ENCODE results near the gene MAP3K15. TPM values are rescaled to one million over a fixed set of nuclear protein-coding genes. Genes with fewer than 3 reads are reported as not detected.

MAP3K15 gene
- total RNA-seq, 1 experiment from 2014 or later, result 3.4 TPM

- no peak overlapping the region for H3K27ac ChIP-seq (ENCODE audit: low read length)
- DNase-seq (no peak), ATAC-seq (no peak; the same call in 1 of the 2 replicates)
- intact Hi-C loops (cut with micrococcal nuclease), result loop anchor here (2.0 to 5.0 kb wide), 2 partner anchors 139 to 515 kb away; no protein-coding TSS in a partner anchor
- no peaks in the 10 kb centered on the region for H3F3A ChIP-seq (ENCODE audit: low read length, unreplicated experiment)
- H3K9me2 ChIP-seq (replicated peaks; ENCODE audit: low read length), result no peaks in the 10 kb centered on the region
- ChIA-PET POLR2A (ENCODE audit: unreplicated experiment) (no interaction called here), CTCF (no interaction called here)
- no peak overlapping the region for H3K9ac ChIP-seq (ENCODE audit: low read length)
- no peak for TF ChIP-seq EZH2phosphoT487 (IDR thresholded peaks at IDR 0.05; ENCODE audit: borderline replicate concordance, low read length)
- no peak for TF ChIP-seq CTCF (conservative IDR thresholded peaks at IDR 0.05; ENCODE audit: low read depth, low read length)
- no peak for TF ChIP-seq EZH2 (IDR thresholded peaks at IDR 0.05; ENCODE audit: low read length, unreplicated experiment)
- H3K79me2 ChIP-seq (ENCODE audit: low read length), result no peaks in the 10 kb centered on the region
- H2AFZ ChIP-seq (ENCODE audit: low read length), result peak overlapping the region; percentile 97; the same call in 1 of the 2 replicates
- no peaks in the 10 kb centered on the region for H3K9me3 ChIP-seq (ENCODE audit: low read length)
- BruUV-seq (replicated peaks), result no TSS peak
- H4K20me1 ChIP-seq (ENCODE audit: low read length), result no peaks in the 10 kb centered on the region
- H3K4me2 ChIP-seq (ENCODE audit: low read length), result peak overlapping the region; percentile 99
- no peaks in the 10 kb centered on the region for H3K27me3 ChIP-seq (ENCODE audit: low read length)
- no peaks in the 10 kb centered on the region for H3K36me3 ChIP-seq (ENCODE audit: low read depth, low read length)
- peaks cover 4% of the 10 kb centered on the region; the same call in 1 of the 2 replicates for H3K4me1 ChIP-seq (ENCODE audit: insufficient read depth, low read length)
- H3K4me3 ChIP-seq (ENCODE audit: low read length), result peak overlapping the region; percentile 73; the same call in 1 of the 2 replicates
These were observed 141.9 kb downstream of the MAP3K15 start for GRCh38 chrX:19373351-19373891.

- TF ChIP-seq CTCF (conservative IDR thresholded peaks at IDR 0.05; ENCODE audit: low read depth, low read length) (no peak), EZH2 (IDR thresholded peaks at IDR 0.05; ENCODE audit: low read length, unreplicated experiment) (no peak), EZH2phosphoT487 (IDR thresholded peaks at IDR 0.05; ENCODE audit: borderline replicate concordance, low read length) (no peak)
- H3K36me3 ChIP-seq (ENCODE audit: low read depth, low read length), result no peaks in the 10 kb centered on the region
- CTCF ChIA-PET, result interaction anchor here (1.2 to 1.5 kb wide), 2 partner anchors 10 to 163 kb away, joined by 8 to 23 read pairs; no protein-coding TSS in a partner anchor
- intact Hi-C loops (cut with micrococcal nuclease), result loop anchor here (1.0 to 5.0 kb wide), 3 partner anchors 140 to 516 kb away; no protein-coding TSS in a partner anchor
- H4K20me1 ChIP-seq (ENCODE audit: low read length), result no peaks in the 10 kb centered on the region
- H3K27me3 ChIP-seq (ENCODE audit: low read length), result no peaks in the 10 kb centered on the region
- H3K4me3 ChIP-seq (ENCODE audit: low read length), result peak overlapping the region; percentile 73
- no peaks in the 10 kb centered on the region for H3K9me2 ChIP-seq (replicated peaks; ENCODE audit: low read length)
- H3K4me1 ChIP-seq (ENCODE audit: insufficient read depth, low read length), result peaks cover 4% of the 10 kb centered on the region; the same call in 1 of the 2 replicates
- POLR2A ChIA-PET (ENCODE audit: unreplicated experiment), result no interaction called here
- H3K9ac ChIP-seq (ENCODE audit: low read length), result peak overlapping the region; percentile 53
- peak; percentile 79 for ATAC-seq
- DNase-seq, result no peak
- H3K9me3 ChIP-seq (ENCODE audit: low read length), result no peaks in the 10 kb centered on the region
- no TSS peak for BruUV-seq (replicated peaks)
- no peaks in the 10 kb centered on the region for H3F3A ChIP-seq (ENCODE audit: low read length, unreplicated experiment)
- peak overlapping the region; percentile 97 for H2AFZ ChIP-seq (ENCODE audit: low read length)
- no peaks in the 10 kb centered on the region for H3K79me2 ChIP-seq (ENCODE audit: low read length)
- H3K4me2 ChIP-seq (ENCODE audit: low read length), result peak overlapping the region; percentile 99
- peak overlapping the region; percentile 16; the same call in 1 of the 2 replicates for H3K27ac ChIP-seq (ENCODE audit: low read length)
These were observed 142.6 kb downstream of the MAP3K15 start for GRCh38 chrX:19372547-19373331.
